Glomerular visceral epithelial cell (primary cell): Measurements from ENCODE around the gene ARFGAP1.

Experiments used
- DNase-seq: peaks from one replicate; pipeline ENCODE4 v3.0.0-alpha.2; 2016; ENCODE audit errors: extremely low spot score

ARFGAP1 gene

GRCh38 chr20:63277466-63278272, 5.1 kb downstream of the ARFGAP1 start:
- DNase-seq = no peak

DNA sequence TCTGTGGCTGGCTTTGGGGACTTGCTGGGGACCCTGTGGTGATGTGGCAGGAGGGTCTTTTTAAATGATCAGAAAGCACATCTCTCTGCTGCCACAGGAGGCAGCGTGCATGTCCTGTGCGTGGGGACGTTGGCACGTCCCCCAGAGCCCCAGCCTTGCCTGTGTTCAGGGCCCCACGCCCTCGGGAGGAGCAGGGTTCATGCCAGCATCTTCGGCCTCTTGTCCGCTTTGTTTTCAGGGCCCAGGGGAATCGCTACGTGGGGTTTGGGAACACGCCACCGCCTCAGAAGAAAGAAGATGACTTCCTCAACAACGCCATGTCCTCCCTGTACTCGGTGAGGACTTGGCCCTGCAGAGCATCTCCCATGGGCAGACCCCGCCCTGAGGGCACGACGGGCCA, 6.0 kb downstream of the ARFGAP1 start:
- no peak for DNase-seq

- no peak for DNase-seq
Observed at GRCh38 chr20:63279931-63280330, 7.3 kb downstream of the ARFGAP1 start.

GRCh38 chr20:63280371-63280770, 7.8 kb downstream of the ARFGAP1 start:
- DNase-seq = no peak

- DNase-seq = no peak
Observed at GRCh38 chr20:63280929-63281545, 8.4 kb downstream of the ARFGAP1 start.

- DNase-seq = no peak
Observed at GRCh38 chr20:63281742-63282665, 9.4 kb downstream of the ARFGAP1 start.

- no peak for DNase-seq
Observed at GRCh38 chr20:63282946-63283345, 10.3 kb downstream of the ARFGAP1 start.

GRCh38 chr20:63283397-63284082, 10.9 kb downstream of the ARFGAP1 start:
- no peak for DNase-seq

DNA sequence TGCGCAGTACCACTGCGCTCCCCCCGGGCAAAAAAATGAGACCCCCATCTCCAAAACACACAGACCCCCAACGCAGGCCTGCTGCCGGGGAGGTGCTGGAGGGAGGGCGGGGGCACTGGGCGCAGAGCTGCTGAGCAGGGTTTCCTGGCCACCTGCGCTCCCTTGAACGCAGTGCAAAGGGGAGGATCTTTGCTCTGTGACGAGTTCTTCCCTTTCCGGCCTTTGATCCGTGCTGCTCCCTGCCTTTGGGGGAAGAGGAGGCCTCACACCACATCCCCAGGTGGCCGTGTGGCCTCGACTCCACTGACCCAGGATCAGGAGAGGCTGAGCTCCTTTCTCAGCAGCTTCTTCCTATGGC, 11.4 kb downstream of the ARFGAP1 start:
- DNase-seq = no peak

DNA sequence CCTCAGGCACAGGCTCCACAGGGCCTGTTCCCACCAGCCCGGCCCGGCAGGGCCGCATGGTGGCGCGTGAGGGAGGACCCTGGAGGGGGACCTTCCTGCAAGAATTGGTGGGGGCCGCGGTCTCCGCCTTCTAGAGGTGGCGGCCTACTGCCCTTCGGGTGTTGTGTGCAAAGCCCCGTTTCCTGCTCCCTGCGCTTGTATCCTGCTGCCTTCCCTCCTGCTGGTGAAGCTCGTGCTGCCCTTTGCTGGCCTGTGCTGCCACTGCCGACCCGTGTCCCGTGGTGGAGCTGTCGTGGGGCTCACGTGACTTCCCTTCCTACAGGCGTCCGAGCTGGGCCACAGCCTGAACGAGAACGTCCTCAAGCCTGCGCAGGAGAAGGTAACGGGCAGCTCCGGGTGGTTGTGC, 11.9 kb downstream of the ARFGAP1 start:
- no peak for DNase-seq

GRCh38 chr20:63284981-63285524, 12.4 kb downstream of the ARFGAP1 start:
- DNase-seq = no peak

DNA sequence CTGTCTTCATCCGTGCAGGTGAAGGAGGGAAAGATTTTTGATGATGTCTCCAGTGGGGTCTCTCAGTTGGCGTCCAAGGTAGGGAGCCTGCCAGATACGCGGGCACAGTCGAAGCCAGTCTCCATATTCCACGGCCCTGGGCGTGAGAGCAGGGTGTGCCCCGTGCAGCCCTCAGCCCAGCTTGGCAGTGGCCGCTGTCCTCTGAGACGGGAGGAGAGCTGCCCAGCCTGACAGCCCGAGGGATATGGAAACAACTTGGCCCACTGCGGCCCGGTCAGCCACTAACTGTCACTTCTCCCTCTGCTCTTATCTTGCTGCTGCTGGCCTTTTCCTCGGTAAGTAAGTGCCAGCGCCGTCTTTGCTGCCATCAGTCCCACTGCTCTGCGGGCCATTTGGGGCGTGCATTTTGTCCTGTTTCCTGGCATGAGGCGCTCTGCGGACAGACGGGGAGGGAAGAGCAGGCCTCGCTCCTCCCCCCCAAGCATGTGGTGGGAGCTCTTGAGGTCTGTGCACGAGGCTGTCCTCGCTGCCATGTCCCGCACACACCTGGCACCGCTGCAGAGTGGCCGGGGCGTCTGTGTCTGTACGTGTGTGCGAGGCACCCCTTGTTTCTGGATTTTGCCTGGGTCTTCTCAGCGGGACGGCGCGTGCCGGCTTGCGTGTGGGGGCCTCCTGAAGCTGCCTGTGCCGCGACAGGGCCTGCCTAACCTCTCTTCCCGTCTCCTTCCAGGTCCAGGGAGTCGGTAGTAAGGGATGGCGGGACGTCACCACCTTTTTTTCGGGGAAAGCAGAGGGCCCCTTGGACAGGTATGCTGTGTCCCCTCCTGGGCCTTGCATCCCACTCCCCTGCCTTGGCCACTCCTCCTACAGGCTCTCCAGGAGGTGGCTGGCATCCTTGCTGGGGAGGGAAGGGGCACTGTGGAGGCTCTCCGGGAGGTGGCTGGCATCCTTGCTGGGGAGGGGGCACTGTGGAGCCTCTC, 13.3 kb downstream of the ARFGAP1 start:
- no peak for DNase-seq

DNA sequence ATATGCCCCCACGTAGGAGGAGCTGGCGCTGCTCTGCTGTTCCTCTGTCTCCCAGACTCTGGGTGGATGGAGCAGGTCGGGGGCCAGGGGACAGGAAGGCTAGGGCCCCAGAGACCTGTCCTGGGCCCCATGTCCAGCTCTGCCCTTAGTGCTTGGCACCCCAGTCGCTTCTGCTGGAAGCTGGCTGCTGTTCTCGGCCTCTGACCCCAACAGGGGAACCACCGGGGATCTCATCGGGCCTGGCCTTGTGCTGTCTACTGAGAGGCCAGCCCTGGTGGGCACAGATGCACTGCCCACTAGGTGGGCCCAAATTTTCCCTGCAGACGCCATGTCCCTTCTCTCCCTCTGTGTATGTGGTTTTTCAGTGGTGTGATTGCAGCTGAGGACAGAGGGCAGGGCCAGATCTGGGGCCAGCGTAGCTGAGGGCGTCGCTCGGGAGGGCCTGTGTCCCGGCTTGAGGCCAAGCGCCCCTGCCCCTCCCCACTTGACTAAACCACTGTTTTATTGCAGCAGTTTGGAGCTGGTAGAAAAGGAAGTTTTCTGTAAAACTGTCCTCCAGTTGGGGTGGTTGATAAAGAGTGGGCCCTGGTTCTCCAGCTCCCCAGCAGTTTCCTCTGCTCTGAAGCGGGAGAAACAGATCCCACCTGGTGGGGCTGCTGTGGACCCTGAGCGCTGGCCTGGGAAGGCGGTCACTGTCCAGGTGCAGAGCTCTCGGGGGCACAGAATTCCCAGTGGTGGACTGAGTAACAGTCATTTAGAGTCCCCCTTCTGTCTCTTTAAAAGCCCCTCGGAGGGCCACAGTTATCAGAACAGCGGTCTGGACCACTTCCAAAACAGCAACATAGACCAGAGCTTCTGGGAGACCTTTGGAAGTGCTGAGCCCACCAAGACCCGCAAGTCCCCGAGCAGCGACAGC, 14.4 kb downstream of the ARFGAP1 start:
- no peak for DNase-seq

DNA sequence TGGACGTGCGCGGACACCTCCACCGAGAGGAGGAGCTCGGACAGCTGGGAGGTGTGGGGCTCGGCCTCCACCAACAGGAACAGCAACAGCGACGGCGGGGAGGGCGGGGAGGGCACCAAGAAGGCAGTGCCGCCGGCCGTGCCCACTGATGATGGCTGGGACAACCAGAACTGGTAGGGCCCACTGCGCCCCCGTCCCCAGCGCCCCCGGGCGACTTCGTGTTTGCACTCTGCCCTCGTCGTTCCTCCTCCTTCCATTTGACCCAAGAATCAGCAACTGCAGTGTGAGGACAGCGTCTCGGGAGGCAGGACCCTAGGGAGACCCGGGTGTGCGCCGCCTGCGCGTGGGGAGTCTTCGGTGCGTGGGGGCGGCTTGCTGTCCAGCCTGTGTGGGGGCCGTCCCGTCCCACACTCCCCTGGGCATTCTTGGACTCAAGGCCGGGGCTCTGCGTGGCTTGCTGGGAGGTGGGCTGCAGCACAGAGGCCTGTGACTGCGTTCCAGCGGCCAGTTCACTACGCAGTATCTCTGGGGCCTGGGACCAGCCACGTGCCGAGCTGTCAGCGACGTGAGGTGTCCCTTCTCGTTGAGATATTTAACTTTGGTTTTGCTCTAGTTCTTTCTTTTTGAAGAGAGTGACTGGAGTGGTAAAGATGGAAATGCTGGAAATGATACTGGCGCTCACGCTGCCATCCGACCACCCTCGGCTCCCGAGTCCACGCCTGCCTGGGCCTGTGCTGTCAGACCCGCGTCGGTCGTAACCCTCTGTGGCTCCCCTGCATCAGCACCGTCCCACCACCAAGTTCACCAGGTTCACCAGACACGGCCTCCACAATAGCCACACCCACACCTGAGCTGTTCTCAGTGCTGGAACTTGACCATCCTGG, 15.3 kb downstream of the ARFGAP1 start:
- no peak for DNase-seq

GRCh38 chr20:63288581-63289251, 16.1 kb downstream of the ARFGAP1 start:
- no peak for DNase-seq

GRCh38 chr20:63289311-63290135, 16.9 kb downstream of the ARFGAP1 start:
- no peak for DNase-seq
